ENCODE data around the gene WDR45. TPM values are rescaled to one million over a fixed set of nuclear protein-coding genes. Genes with fewer than 3 reads are reported as not detected.
A peak's percentile ranks its signal among the peaks of the same experiment; 100 is the strongest.

WDR45 gene
- total RNA-seq, 3 donors from 2014 or later, result 44.3 to 90.1 (median 52.6) TPM

DNA sequence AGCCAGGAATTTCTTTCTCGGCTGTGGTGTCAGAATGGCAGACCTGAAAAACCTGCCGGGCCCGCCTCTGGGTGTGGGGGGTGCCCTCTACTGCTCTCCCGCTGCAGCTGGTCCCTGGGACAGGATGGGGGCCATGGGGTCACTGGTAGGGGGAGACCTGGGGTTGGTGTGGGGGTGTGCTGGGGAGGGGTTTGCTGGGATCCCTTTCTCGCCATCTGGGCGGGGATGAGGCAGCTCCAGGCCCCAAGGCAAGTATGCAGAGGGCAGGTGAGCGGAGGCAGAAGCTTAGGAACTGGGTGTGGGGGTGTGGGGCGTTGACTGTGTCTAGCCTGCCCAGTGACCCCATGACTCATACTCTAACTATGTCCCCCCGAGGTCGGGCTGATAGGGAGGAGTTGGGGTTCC lies 20.0 kb downstream of the WDR45 start:
- ATAC-seq (peak; percentile 62), DNase-seq (peak in 2 of 3 donors; percentile 49 to 51)
- intact Hi-C loops (cut with DNase I, micrococcal nuclease), result no loop called here
- no peaks in the 10 kb centered on the region for H3K36me3 ChIP-seq (ENCODE audit: low read depth)
- H3K4me3 ChIP-seq, result peak overlapping the region; percentile 17
- TF ChIP-seq, protein P1, sequence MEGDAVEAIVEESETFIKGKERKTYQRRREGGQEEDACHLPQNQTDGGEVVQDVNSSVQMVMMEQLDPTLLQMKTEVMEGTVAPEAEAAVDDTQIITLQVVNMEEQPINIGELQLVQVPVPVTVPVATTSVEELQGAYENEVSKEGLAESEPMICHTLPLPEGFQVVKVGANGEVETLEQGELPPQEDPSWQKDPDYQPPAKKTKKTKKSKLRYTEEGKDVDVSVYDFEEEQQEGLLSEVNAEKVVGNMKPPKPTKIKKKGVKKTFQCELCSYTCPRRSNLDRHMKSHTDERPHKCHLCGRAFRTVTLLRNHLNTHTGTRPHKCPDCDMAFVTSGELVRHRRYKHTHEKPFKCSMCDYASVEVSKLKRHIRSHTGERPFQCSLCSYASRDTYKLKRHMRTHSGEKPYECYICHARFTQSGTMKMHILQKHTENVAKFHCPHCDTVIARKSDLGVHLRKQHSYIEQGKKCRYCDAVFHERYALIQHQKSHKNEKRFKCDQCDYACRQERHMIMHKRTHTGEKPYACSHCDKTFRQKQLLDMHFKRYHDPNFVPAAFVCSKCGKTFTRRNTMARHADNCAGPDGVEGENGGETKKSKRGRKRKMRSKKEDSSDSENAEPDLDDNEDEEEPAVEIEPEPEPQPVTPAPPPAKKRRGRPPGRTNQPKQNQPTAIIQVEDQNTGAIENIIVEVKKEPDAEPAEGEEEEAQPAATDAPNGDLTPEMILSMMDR (IDR thresholded peaks at IDR 0.05), result no peak
- no peaks in the 10 kb centered on the region for H3K9me3 ChIP-seq
- no peaks in the 10 kb centered on the region for H3K4me1 ChIP-seq (ENCODE audit: low read depth)

GRCh38 chrX:49059201-49059600 lies 20.5 kb downstream of the WDR45 start:
- Histone ChIP-seq H3K36me3 (ENCODE audit: low read depth) (no peaks in the 10 kb centered on the region), H3K4me3 (peak overlapping the region; percentile 17), H3K9me3 (no peaks in the 10 kb centered on the region), H3K4me1 (ENCODE audit: low read depth) (no peaks in the 10 kb centered on the region)
- intact Hi-C loops (cut with DNase I, micrococcal nuclease), result no loop called here
- TF ChIP-seq, protein P1 (IDR thresholded peaks at IDR 0.05), result no peak
- ATAC-seq (peak; percentile 39), DNase-seq (peak in 1 of 3 donors; percentile 39)

DNA sequence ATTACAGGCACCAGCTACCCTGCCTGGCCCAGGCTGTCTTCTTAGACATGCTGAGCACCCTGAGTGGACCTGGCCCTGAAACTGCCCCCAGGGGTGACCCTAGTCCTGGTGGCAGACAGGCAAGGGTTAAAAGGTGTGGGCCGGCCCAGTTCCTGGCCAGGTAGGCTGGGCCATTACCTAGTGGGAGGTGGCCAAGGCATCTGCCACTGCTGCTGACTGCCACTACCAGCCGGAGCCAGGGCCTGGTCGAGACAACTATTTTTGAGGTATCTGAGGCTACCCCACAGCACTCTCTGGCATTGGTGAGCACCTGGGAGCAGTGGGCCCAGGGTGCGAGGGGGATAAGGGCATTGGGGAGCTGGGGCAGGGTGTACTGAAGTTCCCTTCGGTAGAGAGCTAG lies 20.9 kb downstream of the WDR45 start, which contains the start of gene CCDC120:
Gene CCDC120 (plus strand): TSS at position 206 of the 400 bp plus-strand sequence. CDS start 3,043 bp downstream, outside the sequence.
- ATAC-seq, result peak; percentile 90
- intact Hi-C loops (cut with DNase I, micrococcal nuclease), result no loop called here
- Histone ChIP-seq H3K4me3 (peak within 1 kb of the TSS; percentile 17), H3K36me3 (ENCODE audit: low read depth) (no peaks in the 10 kb centered on the region), H3K9me3 (no peaks in the 10 kb centered on the region), H3K4me1 (ENCODE audit: low read depth) (no peaks in the 10 kb centered on the region)
- peak in 2 of 3 donors; percentile 62 to 67 for DNase-seq
- TF ChIP-seq, protein P1 (IDR thresholded peaks at IDR 0.05), result no peak

DNA sequence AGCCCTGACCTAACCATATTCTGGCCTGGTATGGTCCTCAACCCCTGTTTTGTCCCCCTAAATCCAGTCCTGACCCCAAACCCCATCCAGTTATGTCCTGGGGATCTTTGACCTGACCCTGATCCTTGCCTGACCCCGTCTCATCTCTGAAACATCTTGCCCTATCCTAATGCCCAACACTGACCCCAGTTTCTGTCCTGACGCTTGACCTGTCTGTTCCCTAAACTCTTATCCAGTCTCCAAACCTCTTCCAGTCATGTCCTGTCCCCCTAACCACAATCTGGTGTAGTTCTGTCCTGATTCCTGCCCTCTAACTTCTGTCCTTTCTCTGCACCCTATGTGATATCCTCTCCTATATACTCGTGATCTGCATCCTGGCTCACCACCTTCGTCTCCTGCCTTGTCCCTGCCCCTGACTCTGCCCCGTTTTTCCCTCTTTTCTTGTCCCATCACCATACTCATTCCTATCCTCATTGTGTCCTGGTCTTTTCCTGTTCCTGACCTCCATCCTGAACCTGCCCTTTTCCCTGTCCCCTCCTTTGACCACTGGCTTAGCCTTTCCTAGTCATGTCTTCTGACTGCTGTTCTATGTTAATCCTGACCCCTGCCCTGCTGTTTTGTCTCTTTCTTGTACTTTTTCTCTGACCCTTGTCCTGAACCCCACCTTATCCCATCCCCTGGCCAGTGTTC lies 25.5 kb downstream of the WDR45 start:
- TF ChIP-seq, protein P1 (IDR thresholded peaks at IDR 0.05), result no peak
- no peak for ATAC-seq
- no peak for DNase-seq
- Histone ChIP-seq H3K4me3 (no peak overlapping the region), H3K4me1 (ENCODE audit: low read depth) (no peaks in the 10 kb centered on the region), H3K36me3 (ENCODE audit: low read depth) (no peaks in the 10 kb centered on the region), H3K9me3 (no peaks in the 10 kb centered on the region)
- intact Hi-C loops (cut with DNase I, micrococcal nuclease), result no loop called here

- H3K4me1 ChIP-seq (ENCODE audit: low read depth), result no peaks in the 10 kb centered on the region
- TF ChIP-seq, protein P1 (IDR thresholded peaks at IDR 0.05), result no peak
- H3K4me3 ChIP-seq, result peak overlapping the region; percentile 38
- DNase-seq (peak; percentile 51 to 75 (median 69)), ATAC-seq (peak; percentile 84)
- H3K9me3 ChIP-seq, result no peaks in the 10 kb centered on the region
- H3K36me3 ChIP-seq (ENCODE audit: low read depth), result no peaks in the 10 kb centered on the region
- intact Hi-C loops (cut with DNase I, micrococcal nuclease), result no loop called here
Measured at GRCh38 chrX:49053223-49054072, 26.2 kb downstream of the WDR45 start.
